A549 (cell line): ENCODE data around the gene ESPNL.

Experiments
- CHD4 ChIP-seq: fragments of 200-600 bp; sonication (generic); IDR thresholded peaks from 2 replicates; pipeline ENCODE4 v1.6.1; 2016; ENCODE audit warnings: antibody characterized with exemption, mild to moderate bottlenecking, borderline replicate concordance
- EP300 ChIP-seq, 2 experiments: fragments of >200 bp; sonication (Bioruptor Twin); formaldehyde crosslinking; IDR thresholded peaks; 2 replicates in 1 of 2; 3 replicates in 1 of 2; pipeline ENCODE4 v1.6.1; 2016 to 2017
- ESRRA ChIP-seq: fragments of 150-350 bp; IDR thresholded peaks from 2 replicates; pipeline ENCODE4 v1.6.1; 2014; ENCODE audit warnings: mild to moderate bottlenecking, low read length, borderline replicate concordance
- GATA3 ChIP-seq: IDR thresholded peaks from 2 replicates; pipeline ENCODE4 v1.6.1; 2012; ENCODE audit warnings: borderline replicate concordance
- JUNB ChIP-seq: fragments of >200 bp; sonication (Bioruptor Twin); formaldehyde crosslinking; IDR thresholded peaks from 2 replicates; pipeline ENCODE4 v1.6.1; 2016
- KDM1A ChIP-seq: fragments of 200-600 bp; sonication (generic); IDR thresholded peaks from 2 replicates; pipeline ENCODE4 v1.6.1; 2016; ENCODE audit warnings: low read depth, mild to moderate bottlenecking
- KDM5A ChIP-seq: fragments of 200-600 bp; sonication (generic); IDR thresholded peaks from 2 replicates; pipeline ENCODE4 v1.6.1; 2016; ENCODE audit warnings: antibody characterized with exemption, mild to moderate bottlenecking
- PHF8 ChIP-seq: fragments of 200-600 bp; sonication (generic); IDR thresholded peaks from 2 replicates; pipeline ENCODE4 v1.6.1; 2016; ENCODE audit warnings: low read depth, mild to moderate bottlenecking, antibody characterized with exemption, moderate library complexity, borderline replicate concordance
- POLR2A ChIP-seq: IDR thresholded peaks from 2 replicates; pipeline ENCODE4 v1.6.1; 2012; ENCODE audit warnings: mild to moderate bottlenecking, low read length
- RAD21 ChIP-seq, 2 experiments: fragments of >200 bp in 1 of 2; sonication (Bioruptor Twin) in 1 of 2; formaldehyde crosslinking in 1 of 2; IDR thresholded peaks in 1 of 2; conservative IDR thresholded peaks in 1 of 2; 2 replicates in 1 of 2; 3 replicates in 1 of 2; pipeline ENCODE4 v1.6.1; 2012 to 2018; ENCODE audit warnings: inconsistent platforms in 1 of 2
- SMC3 ChIP-seq: fragments of >200 bp; sonication (Bioruptor Twin); formaldehyde crosslinking; IDR thresholded peaks from 3 replicates; pipeline ENCODE4 v1.6.1; 2018; ENCODE audit warnings: inconsistent platforms
- TF ChIP-seq, protein P1 (sequence below): fragments of >200 bp; sonication (Bioruptor Twin); formaldehyde crosslinking; IDR thresholded peaks from 3 replicates; pipeline ENCODE4 v1.5.1; 2016
- TF ChIP-seq, protein P2 (sequence below): IDR thresholded peaks from 2 replicates; pipeline ENCODE4 v1.6.1; 2012; ENCODE audit warnings: low read depth, borderline replicate concordance
- TF ChIP-seq, protein P3 (sequence below): fragments of 450-650 bp; IDR thresholded peaks from 2 replicates; pipeline ENCODE4 v1.6.1; 2014; ENCODE audit warnings: antibody characterized with exemption

DNA sequence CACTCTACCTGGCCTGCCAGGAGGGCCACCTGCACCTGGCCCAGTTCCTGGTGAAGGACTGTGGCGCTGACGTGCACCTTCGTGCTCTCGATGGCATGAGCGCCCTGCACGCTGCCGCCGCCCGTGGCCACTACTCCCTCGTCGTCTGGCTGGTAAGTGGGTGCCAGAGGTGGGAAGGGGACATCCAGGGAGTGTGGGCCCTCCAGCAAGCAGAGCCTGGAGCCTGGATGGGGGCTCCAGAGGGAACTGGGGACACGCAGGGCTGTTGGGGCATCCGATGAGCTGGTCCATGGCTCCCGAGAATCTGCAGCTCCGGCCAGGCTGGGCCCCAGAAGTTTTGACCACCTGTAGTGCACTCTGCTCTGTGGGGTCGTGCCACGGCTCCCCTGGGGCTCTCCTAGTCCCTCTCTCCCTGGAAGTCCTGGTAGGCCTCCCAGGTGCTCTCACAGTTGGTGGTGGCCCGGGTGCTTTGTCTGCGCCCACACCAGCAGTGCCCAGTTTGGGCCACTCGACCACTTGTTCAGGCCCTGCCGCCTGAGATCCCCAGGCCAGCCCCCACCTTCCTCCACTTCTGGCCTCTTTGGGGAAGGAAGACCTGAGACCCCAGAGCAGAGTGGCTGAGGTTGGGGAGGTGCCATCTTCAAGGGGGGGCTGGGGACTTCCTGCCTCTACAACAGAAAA, 4.7 kb downstream of the ESPNL start:
- TF ChIP-seq JUNB (no peak), ESRRA (no peak), POLR2A (no peak), RAD21 (conservative IDR thresholded peaks at IDR 0.05 in 1 of 2, IDR thresholded peaks at IDR 0.05 in 1 of 2) (no peak), SMC3 (no peak), PHF8 (no peak), GATA3 (no peak), CHD4 (no peak), EP300 (IDR thresholded peaks at IDR 0.05) (no peak), KDM1A (no peak), KDM5A (no peak)
- TF ChIP-seq, protein P1, sequence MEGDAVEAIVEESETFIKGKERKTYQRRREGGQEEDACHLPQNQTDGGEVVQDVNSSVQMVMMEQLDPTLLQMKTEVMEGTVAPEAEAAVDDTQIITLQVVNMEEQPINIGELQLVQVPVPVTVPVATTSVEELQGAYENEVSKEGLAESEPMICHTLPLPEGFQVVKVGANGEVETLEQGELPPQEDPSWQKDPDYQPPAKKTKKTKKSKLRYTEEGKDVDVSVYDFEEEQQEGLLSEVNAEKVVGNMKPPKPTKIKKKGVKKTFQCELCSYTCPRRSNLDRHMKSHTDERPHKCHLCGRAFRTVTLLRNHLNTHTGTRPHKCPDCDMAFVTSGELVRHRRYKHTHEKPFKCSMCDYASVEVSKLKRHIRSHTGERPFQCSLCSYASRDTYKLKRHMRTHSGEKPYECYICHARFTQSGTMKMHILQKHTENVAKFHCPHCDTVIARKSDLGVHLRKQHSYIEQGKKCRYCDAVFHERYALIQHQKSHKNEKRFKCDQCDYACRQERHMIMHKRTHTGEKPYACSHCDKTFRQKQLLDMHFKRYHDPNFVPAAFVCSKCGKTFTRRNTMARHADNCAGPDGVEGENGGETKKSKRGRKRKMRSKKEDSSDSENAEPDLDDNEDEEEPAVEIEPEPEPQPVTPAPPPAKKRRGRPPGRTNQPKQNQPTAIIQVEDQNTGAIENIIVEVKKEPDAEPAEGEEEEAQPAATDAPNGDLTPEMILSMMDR = no peak
- TF ChIP-seq, protein P2, sequence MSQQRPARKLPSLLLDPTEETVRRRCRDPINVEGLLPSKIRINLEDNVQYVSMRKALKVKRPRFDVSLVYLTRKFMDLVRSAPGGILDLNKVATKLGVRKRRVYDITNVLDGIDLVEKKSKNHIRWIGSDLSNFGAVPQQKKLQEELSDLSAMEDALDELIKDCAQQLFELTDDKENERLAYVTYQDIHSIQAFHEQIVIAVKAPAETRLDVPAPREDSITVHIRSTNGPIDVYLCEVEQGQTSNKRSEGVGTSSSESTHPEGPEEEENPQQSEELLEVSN = no peak
- TF ChIP-seq, protein P3, sequence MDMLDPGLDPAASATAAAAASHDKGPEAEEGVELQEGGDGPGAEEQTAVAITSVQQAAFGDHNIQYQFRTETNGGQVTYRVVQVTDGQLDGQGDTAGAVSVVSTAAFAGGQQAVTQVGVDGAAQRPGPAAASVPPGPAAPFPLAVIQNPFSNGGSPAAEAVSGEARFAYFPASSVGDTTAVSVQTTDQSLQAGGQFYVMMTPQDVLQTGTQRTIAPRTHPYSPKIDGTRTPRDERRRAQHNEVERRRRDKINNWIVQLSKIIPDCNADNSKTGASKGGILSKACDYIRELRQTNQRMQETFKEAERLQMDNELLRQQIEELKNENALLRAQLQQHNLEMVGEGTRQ = no peak
